Breast epithelium (tissue), 3 donors: ENCODE data around the gene IL17RD.

ENCODE experiments used
- CTCF ChIP-seq, 3 donors: fragments of 450-650 bp; IDR thresholded peaks; one replicate each; pipeline ENCODE4 v1.5.1; 2016 to 2017; ENCODE audit warnings: antibody characterized with exemption in 3 of 3, mild to moderate bottlenecking in 3 of 3, moderate library complexity in 3 of 3
- POLR2A ChIP-seq: fragments of 450-650 bp; IDR thresholded peaks from one replicate; pipeline ENCODE4 v1.6.1; 2016; ENCODE audit warnings: antibody characterized with exemption, mild to moderate bottlenecking, moderate library complexity

GRCh38 chr3:57157545-57157944, 7.6 kb downstream of the IL17RD start:
- TF ChIP-seq POLR2A (no peak), CTCF (IDR thresholded peaks at IDR 0.05) (no peak)
